Measurements from ENCODE around the gene SLC37A2.

GRCh38 chr11:125101596-125101995 is 38.5 kb downstream of the SLC37A2 start:
- TF ChIP-seq CTCF (IDR thresholded peaks at IDR 0.05) (no peak), POLR2A (IDR thresholded peaks at IDR 0.05) (no peak)
